HepG2 (cell line): Measurements from ENCODE around the gene FOXA1. TPM values are rescaled to one million over a fixed set of nuclear protein-coding genes. Genes with fewer than 3 reads are reported as not detected.
A peak's percentile ranks its signal among the peaks of the same experiment; 100 is the strongest.

ENCODE experiments used
- ARHGAP35 ChIP-seq: sonication (generic); formaldehyde crosslinking; IDR thresholded peaks from 2 replicates; pipeline ENCODE4 v1.9.0; 2022; ENCODE audit warnings: mild to moderate bottlenecking, inconsistent platforms, moderate library complexity, missing genetic modification reagents, borderline replicate concordance
- BORCS8-MEF2B ChIP-seq: sonication (generic); formaldehyde crosslinking; IDR thresholded peaks from 2 replicates; pipeline ENCODE4 v1.8.0; 2022; ENCODE audit warnings: mild to moderate bottlenecking, missing genetic modification reagents
- DMAP1 ChIP-seq: IDR thresholded peaks from 2 replicates; pipeline ENCODE4 v1.6.1; 2016
- FOSL1 ChIP-seq: sonication (generic); formaldehyde crosslinking; IDR thresholded peaks from 2 replicates; pipeline ENCODE4 v1.9.0; 2021; ENCODE audit warnings: missing genetic modification reagents, borderline replicate concordance
- HNRNPUL1 ChIP-seq: fragments of 200-400 bp; formaldehyde crosslinking; IDR thresholded peaks from 2 replicates; pipeline ENCODE4 v1.6.1; 2017; ENCODE audit warnings: low read depth, mild to moderate bottlenecking, low read length, moderate library complexity
- HOXD1 ChIP-seq: sonication (generic); formaldehyde crosslinking; IDR thresholded peaks from 2 replicates; pipeline ENCODE4 v1.5.0; 2020; ENCODE audit warnings: missing genetic modification reagents
- JUND ChIP-seq: sonication (generic); formaldehyde crosslinking; IDR thresholded peaks from 2 replicates; pipeline ENCODE4 v1.8.0; 2022; ENCODE audit warnings: mild to moderate bottlenecking, missing genetic modification reagents
- SSRP1 ChIP-seq: IDR thresholded peaks from 2 replicates; pipeline ENCODE4 v1.6.1; 2016; ENCODE audit warnings: control low read depth
- ZFP36 ChIP-seq: fragments of 150-350 bp; IDR thresholded peaks from 2 replicates; pipeline ENCODE4 v1.6.1; 2018; ENCODE audit warnings: borderline replicate concordance, low read length, low read depth; ENCODE audit not compliant: partially characterized antibody
- ZFP37 ChIP-seq: sonication (generic); formaldehyde crosslinking; IDR thresholded peaks from 2 replicates; pipeline ENCODE4 v1.4.0; 2020; ENCODE audit warnings: missing genetic modification reagents, borderline replicate concordance
- ZNF24 ChIP-seq: fragments of 450-650 bp; IDR thresholded peaks from 2 replicates; pipeline ENCODE4 v1.6.1; 2017; ENCODE audit warnings: antibody characterized with exemption, mild to moderate bottlenecking
- ZNF44 ChIP-seq: sonication (generic); formaldehyde crosslinking; IDR thresholded peaks from 2 replicates; pipeline ENCODE4 v1.5.1; 2020; ENCODE audit warnings: mild to moderate bottlenecking, missing genetic modification reagents
- ZNF672 ChIP-seq: sonication (generic); formaldehyde crosslinking; IDR thresholded peaks from 2 replicates; pipeline ENCODE4 v1.8.1; 2022; ENCODE audit warnings: missing genetic modification reagents
- ZSCAN31 ChIP-seq: sonication (generic); formaldehyde crosslinking; IDR thresholded peaks from 2 replicates; pipeline ENCODE4 v1.5.0; 2020; ENCODE audit warnings: low read depth, mild to moderate bottlenecking, missing genetic modification reagents
- polyA plus RNA-seq, 8 experiments: library from polyadenylated mRNA; depleted of rRNA in 3 of 8; stranded (reverse) in 7 of 8; unstranded in 1 of 8; fragments of >200 nt; fragmentation: Illumina TruSeq in 4 of 8; extraction: Trizol in 4 of 8; gene quantifications; 2 replicates each; pipeline versions ENCODE4 v1.2.1 to v1.2.3, GENCODE V29; 2011 to 2016; ENCODE audit warnings: low read depth in 4 of 8, missing spikeins in 1 of 8, mixed read lengths in 1 of 8; ENCODE audit not compliant: insufficient read depth in 1 of 8
- total RNA-seq, 5 experiments: library from RNA; depleted of rRNA; stranded (reverse); fragments of >200 nt; fragmentation: Illumina TruSeq; extraction: Trizol; gene quantifications; 2 replicates each; pipeline ENCODE4 v1.2.3, GENCODE V29; 2016; ENCODE audit warnings: low read depth in 1 of 5
- TF ChIP-seq, protein P1 (sequence below): sonication (generic); formaldehyde crosslinking; IDR thresholded peaks from 2 replicates; pipeline ENCODE4 v1.5.1; 2020; ENCODE audit warnings: mild to moderate bottlenecking, missing genetic modification reagents, moderate library complexity
- TF ChIP-seq, protein P2 (sequence below): sonication (generic); formaldehyde crosslinking; conservative IDR thresholded peaks from 2 replicates; pipeline ENCODE4 v1.8.0; 2022; ENCODE audit warnings: low read depth, missing genetic modification reagents
- TF ChIP-seq, protein P3 (sequence below): sonication (generic); formaldehyde crosslinking; IDR thresholded peaks from 2 replicates; pipeline ENCODE4 v1.4.0; 2020; ENCODE audit warnings: missing genetic modification reagents, borderline replicate concordance
- TF ChIP-seq, protein P4 (sequence below): IDR thresholded peaks from 2 replicates; pipeline ENCODE4 v1.6.1; 2016; ENCODE audit warnings: mild to moderate bottlenecking, missing biosample characterization, missing genetic modification reagents
- TF ChIP-seq, protein P5 (sequence below), 2 experiments: sonication (generic) in 1 of 2; formaldehyde crosslinking in 1 of 2; IDR thresholded peaks; 2 replicates each; pipeline versions ENCODE4 v1.4.0 to v1.6.1; 2018 to 2020; ENCODE audit warnings: missing genetic modification reagents in 2 of 2, borderline replicate concordance in 1 of 2, low read depth in 1 of 2, mild to moderate bottlenecking in 1 of 2, missing biosample characterization in 1 of 2
- TF ChIP-seq, protein P6 (sequence below): sonication (generic); formaldehyde crosslinking; IDR thresholded peaks from 2 replicates; pipeline ENCODE4 v1.9.0; 2021; ENCODE audit warnings: missing genetic modification reagents, mild to moderate bottlenecking, borderline replicate concordance

The FOXA1 gene
- total and polyA plus RNA-seq, 2 of the 13 experiments (the other 11 are each of a cell fraction or from before 2014, with no cell fraction given) = 43.4 to 58.6 TPM

DNA sequence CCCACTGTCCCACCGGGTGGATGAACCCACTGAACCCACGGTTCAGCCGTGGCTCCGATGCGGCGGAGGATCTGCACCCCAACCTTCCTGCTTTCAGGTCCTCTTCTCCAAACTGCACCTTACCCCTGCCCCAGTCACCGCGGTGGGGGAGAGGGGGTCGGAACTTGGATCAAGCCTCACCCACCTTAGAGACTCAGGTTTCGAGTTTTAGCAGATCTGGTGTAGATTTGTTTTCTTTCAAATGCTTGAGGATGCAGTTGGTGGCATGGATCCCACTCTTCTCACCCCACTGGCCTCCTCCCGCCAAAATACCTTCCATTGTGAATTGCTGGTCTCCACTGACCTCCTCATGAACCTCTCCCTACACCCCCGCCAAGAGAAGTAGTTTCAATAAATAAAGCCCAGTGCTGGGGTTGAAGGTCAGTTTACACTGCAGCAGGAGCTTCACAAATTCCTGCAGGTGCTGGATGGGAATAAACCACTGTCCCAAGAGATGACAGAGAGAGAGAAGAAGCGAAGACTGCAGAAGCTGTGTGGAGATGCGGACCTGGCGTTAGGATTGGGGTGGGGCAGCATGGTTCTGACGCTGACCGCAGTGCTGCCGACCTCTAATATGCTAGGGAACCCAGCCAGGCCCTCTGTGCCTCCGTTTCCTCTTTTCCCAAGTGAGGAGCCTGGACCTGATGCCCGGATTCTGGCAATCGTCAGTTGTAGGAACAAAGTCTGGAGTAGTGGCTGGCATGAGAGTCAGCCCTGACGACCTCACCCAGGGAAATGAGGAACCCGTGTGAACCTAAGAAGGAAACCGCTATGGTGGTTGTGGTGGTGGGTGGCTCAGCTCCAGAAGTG is 7.8 kb upstream of the FOXA1 start (continued):
- TF ChIP-seq, protein P1, sequence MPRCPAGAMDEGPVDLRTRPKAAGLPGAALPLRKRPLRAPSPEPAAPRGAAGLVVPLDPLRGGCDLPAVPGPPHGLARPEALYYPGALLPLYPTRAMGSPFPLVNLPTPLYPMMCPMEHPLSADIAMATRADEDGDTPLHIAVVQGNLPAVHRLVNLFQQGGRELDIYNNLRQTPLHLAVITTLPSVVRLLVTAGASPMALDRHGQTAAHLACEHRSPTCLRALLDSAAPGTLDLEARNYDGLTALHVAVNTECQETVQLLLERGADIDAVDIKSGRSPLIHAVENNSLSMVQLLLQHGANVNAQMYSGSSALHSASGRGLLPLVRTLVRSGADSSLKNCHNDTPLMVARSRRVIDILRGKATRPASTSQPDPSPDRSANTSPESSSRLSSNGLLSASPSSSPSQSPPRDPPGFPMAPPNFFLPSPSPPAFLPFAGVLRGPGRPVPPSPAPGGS (CRISPR knock-in tag) = peak; percentile 96; the same call in 1 of the 2 replicates
- TF ChIP-seq, protein P2, sequence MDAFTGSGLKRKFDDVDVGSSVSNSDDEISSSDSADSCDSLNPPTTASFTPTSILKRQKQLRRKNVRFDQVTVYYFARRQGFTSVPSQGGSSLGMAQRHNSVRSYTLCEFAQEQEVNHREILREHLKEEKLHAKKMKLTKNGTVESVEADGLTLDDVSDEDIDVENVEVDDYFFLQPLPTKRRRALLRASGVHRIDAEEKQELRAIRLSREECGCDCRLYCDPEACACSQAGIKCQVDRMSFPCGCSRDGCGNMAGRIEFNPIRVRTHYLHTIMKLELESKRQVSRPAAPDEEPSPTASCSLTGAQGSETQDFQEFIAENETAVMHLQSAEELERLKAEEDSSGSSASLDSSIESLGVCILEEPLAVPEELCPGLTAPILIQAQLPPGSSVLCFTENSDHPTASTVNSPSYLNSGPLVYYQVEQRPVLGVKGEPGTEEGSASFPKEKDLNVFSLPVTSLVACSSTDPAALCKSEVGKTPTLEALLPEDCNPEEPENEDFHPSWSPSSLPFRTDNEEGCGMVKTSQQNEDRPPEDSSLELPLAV (CRISPR knock-in tag) = no peak
- TF ChIP-seq, protein P3, sequence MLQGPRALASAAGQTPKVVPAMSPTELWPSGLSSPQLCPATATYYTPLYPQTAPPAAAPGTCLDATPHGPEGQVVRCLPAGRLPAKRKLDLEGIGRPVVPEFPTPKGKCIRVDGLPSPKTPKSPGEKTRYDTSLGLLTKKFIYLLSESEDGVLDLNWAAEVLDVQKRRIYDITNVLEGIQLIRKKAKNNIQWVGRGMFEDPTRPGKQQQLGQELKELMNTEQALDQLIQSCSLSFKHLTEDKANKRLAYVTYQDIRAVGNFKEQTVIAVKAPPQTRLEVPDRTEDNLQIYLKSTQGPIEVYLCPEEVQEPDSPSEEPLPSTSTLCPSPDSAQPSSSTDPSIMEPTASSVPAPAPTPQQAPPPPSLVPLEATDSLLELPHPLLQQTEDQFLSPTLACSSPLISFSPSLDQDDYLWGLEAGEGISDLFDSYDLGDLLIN (CRISPR knock-in tag) = no peak
- TF ChIP-seq ZFP37 (CRISPR knock-in tag) = peak; percentile 55; the same call in 1 of the 2 replicates
- TF ChIP-seq HNRNPUL1 = no peak
- TF ChIP-seq, protein P4, sequence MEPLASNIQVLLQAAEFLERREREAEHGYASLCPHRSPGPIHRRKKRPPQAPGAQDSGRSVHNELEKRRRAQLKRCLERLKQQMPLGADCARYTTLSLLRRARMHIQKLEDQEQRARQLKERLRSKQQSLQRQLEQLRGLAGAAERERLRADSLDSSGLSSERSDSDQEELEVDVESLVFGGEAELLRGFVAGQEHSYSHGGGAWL = peak; percentile 20; the same call in 1 of the 2 replicates
- no peak for TF ChIP-seq FOSL1 (CRISPR knock-in tag)
- no peak for TF ChIP-seq JUND (CRISPR knock-in tag)
- no peak for TF ChIP-seq ZFP36
- TF ChIP-seq BORCS8-MEF2B = peak; percentile 86; the same call in 1 of the 2 replicates
- peak; percentile 84 for TF ChIP-seq HOXD1 (CRISPR knock-in tag)
- no peak for TF ChIP-seq SSRP1 (CRISPR knock-in tag)
- TF ChIP-seq ZNF672 (CRISPR knock-in tag) = no peak
- peak; percentile 97 for TF ChIP-seq ZSCAN31
- TF ChIP-seq, protein P5, sequence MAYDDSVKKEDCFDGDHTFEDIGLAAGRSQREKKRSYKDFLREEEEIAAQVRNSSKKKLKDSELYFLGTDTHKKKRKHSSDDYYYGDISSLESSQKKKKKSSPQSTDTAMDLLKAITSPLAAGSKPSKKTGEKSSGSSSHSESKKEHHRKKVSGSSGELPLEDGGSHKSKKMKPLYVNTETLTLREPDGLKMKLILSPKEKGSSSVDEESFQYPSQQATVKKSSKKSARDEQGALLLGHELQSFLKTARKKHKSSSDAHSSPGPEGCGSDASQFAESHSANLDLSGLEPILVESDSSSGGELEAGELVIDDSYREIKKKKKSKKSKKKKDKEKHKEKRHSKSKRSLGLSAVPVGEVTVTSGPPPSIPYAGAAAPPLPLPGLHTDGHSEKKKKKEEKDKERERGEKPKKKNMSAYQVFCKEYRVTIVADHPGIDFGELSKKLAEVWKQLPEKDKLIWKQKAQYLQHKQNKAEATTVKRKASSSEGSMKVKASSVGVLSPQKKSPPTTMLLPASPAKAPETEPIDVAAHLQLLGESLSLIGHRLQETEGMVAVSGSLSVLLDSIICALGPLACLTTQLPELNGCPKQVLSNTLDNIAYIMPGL (CRISPR knock-in tag; IDR thresholded peaks at IDR 0.05; ENCODE audit: borderline replicate concordance in 1 of 2, low read depth in 1 of 2) = no peak
- peak; percentile 93; the same call in 1 of the 2 replicates for TF ChIP-seq ZNF44 (CRISPR knock-in tag)
- TF ChIP-seq ZNF24 = no peak
- TF ChIP-seq, protein P6, sequence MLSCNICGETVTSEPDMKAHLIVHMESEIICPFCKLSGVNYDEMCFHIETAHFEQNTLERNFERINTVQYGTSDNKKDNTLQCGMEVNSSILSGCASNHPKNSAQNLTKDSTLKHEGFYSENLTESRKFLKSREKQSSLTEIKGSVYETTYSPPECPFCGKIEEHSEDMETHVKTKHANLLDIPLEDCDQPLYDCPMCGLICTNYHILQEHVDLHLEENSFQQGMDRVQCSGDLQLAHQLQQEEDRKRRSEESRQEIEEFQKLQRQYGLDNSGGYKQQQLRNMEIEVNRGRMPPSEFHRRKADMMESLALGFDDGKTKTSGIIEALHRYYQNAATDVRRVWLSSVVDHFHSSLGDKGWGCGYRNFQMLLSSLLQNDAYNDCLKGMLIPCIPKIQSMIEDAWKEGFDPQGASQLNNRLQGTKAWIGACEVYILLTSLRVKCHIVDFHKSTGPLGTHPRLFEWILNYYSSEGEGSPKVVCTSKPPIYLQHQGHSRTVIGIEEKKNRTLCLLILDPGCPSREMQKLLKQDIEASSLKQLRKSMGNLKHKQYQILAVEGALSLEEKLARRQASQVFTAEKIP (CRISPR knock-in tag) = no peak
- TF ChIP-seq DMAP1 (CRISPR knock-in tag) = peak; percentile 79; the same call in 1 of the 2 replicates
- no peak; the same call in none of the 2 replicates for TF ChIP-seq ARHGAP35 (CRISPR knock-in tag)
